GM21381 (cell line): ENCODE measurements around the gene GLRB.
"Not testable (repeated sequence)": the region's sequence is repeated elsewhere in the genome, so short reads cannot be mapped to it uniquely, and the experiment has no call there.

Experiments used
- ATAC-seq: cut with Tn5 transposase; IDR thresholded peaks from one replicate; pipeline ENCODE4 v1.9.1; 2021; ENCODE audit warnings: mild to moderate bottlenecking, moderate library complexity; ENCODE audit not compliant: unreplicated experiment

The GLRB gene

GRCh38 chr4:157075811-157076577 lies at the start of gene GLRB:
TSS of gene GLRB (plus strand) at chr4:157076150. CDS start at chr4:157078025, 1,875 bp downstream.
- ATAC-seq: no peak

- ATAC-seq: no peak
Observed at GRCh38 chr4:157035471-157035870, 40.5 kb upstream of the GLRB start.

GRCh38 chr4:157040405-157040804 lies 35.5 kb upstream of the GLRB start:
- no peak for ATAC-seq

GRCh38 chr4:157043131-157043530 lies 32.8 kb upstream of the GLRB start:
- no peak for ATAC-seq

- ATAC-seq: peak; percentile 78
Observed at GRCh38 chr4:157045507-157046127, 30.3 kb upstream of the GLRB start.

GRCh38 chr4:157048248-157048647 lies 27.7 kb upstream of the GLRB start:
- ATAC-seq: no peak

- ATAC-seq: no peak
Observed at GRCh38 chr4:157050561-157050960, 25.4 kb upstream of the GLRB start.

- ATAC-seq: no peak
Observed at GRCh38 chr4:157052429-157053040, 23.4 kb upstream of the GLRB start.

- no peak for ATAC-seq
Observed at GRCh38 chr4:157057218-157057617, 18.7 kb upstream of the GLRB start.

- ATAC-seq: not testable (repeated sequence)
Observed at GRCh38 chr4:157058899-157059298, 17.1 kb upstream of the GLRB start.

- no peak for ATAC-seq
Observed at GRCh38 chr4:157072002-157072401, 3.9 kb upstream of the GLRB start.

GRCh38 chr4:157075401-157075800 lies 549 bp upstream of the GLRB start:
- ATAC-seq: no peak

GRCh38 chr4:157076578-157076947 lies 613 bp downstream of the GLRB start:
- ATAC-seq: no peak

GRCh38 chr4:157079441-157079840 lies 3.5 kb downstream of the GLRB start:
- ATAC-seq: no peak

GRCh38 chr4:157080605-157081004 lies 4.7 kb downstream of the GLRB start:
- ATAC-seq: no peak

- ATAC-seq: no peak
Observed at GRCh38 chr4:157095716-157096115, 19.8 kb downstream of the GLRB start.

GRCh38 chr4:157096439-157096838 lies 20.5 kb downstream of the GLRB start:
- no peak for ATAC-seq

- no peak for ATAC-seq
Observed at GRCh38 chr4:157099506-157099905, 23.6 kb downstream of the GLRB start.

GRCh38 chr4:157104541-157104940 lies 28.6 kb downstream of the GLRB start:
- ATAC-seq: no peak

- no peak for ATAC-seq
Observed at GRCh38 chr4:157114671-157115070, 38.7 kb downstream of the GLRB start.

- no peak for ATAC-seq
Observed at GRCh38 chr4:157115613-157116335, 39.8 kb downstream of the GLRB start.
